ENCODE data around the gene TIMM21. TPM values are rescaled to one million over a fixed set of nuclear protein-coding genes. Genes with fewer than 3 reads are reported as not detected.

Gene TIMM21
- total RNA-seq, 5 donors from 2014 or later (not counting 1 experiment from before 2014, with no cell fraction given): 14.6 to 20.9 (median 18.6) TPM

GRCh38 chr18:74131124-74131523 lies 17.2 kb upstream of the TIMM21 start:
- ATAC-seq (replicated peaks in 1 of 4) (no peak), DNase-seq (no peak)
- H3K4me1 ChIP-seq (ENCODE audit: control insufficient read depth in 1 of 2, extremely low read depth in 1 of 2, insufficient read depth in 2 of 2, low read length in 2 of 2): no peaks in the 10 kb centered on the region
- Mint-ChIP-seq H3K4me3 (no peak overlapping the region), H3K36me3 (no peaks in the 10 kb centered on the region), H3K9me3 (no peaks in the 10 kb centered on the region), H3K27me3 (no peaks in the 10 kb centered on the region), H3K27ac (no peak overlapping the region), H3K4me1 (no peaks in the 10 kb centered on the region)
- 40% methylated on average over 1 of the region's 3 CpGs for WGBS (ENCODE audit: insufficient coverage)
- POLR2A ChIA-PET: no interaction called here
- H3K27me3 ChIP-seq (replicated peaks in 1 of 2; ENCODE audit: control insufficient read depth in 2 of 2, extremely low read depth in 1 of 2, insufficient read depth in 2 of 2, low read length in 1 of 2): no peaks in the 10 kb centered on the region
- H3K9me3 ChIP-seq: no peaks in the 10 kb centered on the region
- H3K36me3 ChIP-seq (ENCODE audit: control insufficient read depth in 2 of 2, extremely low read depth in 1 of 2, insufficient read depth in 1 of 2, low read length in 1 of 2): no peaks in the 10 kb centered on the region
- CTCF ChIA-PET: no interaction called here
- H3K4me3 ChIP-seq (ENCODE audit: control insufficient read depth in 1 of 2, extremely low read depth in 1 of 2, low read length in 1 of 2): no peak overlapping the region
- H3K27ac ChIP-seq (ENCODE audit: low read length): no peak overlapping the region

DNA sequence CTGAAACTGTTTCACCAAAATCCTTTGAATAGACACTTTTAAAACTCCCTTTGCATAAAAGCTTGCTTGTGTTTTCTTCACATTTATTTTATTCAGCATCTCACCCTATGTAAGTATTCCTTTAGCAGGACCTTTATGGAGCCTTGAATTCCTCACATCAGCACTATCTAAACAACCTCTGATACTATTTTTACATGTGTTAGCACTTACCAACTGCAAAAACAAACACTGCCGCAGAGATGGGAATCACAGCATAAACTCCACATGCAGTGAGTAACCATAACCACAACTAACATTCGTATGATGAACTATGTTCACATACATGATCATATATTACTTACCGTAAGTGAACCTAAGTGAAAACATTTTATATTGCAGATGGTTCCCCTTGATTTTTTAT lies 16.1 kb upstream of the TIMM21 start:
- no peak overlapping the region for H3K27ac ChIP-seq (ENCODE audit: low read length)
- H3K4me1 Mint-ChIP-seq: no peaks in the 10 kb centered on the region
- H3K9me3 ChIP-seq: no peaks in the 10 kb centered on the region
- no peak overlapping the region for H3K4me3 ChIP-seq (ENCODE audit: control insufficient read depth in 1 of 2, extremely low read depth in 1 of 2, low read length in 1 of 2)
- DNase-seq: no peak
- 100% methylated on average over 1 of the region's 3 CpGs for WGBS (ENCODE audit: insufficient coverage)
- no peaks in the 10 kb centered on the region for H3K27me3 ChIP-seq (replicated peaks in 1 of 2; ENCODE audit: control insufficient read depth in 2 of 2, extremely low read depth in 1 of 2, insufficient read depth in 2 of 2, low read length in 1 of 2)
- no peaks in the 10 kb centered on the region for H3K36me3 ChIP-seq (ENCODE audit: control insufficient read depth in 2 of 2, extremely low read depth in 1 of 2, insufficient read depth in 1 of 2, low read length in 1 of 2)
- H3K4me3 Mint-ChIP-seq: no peak overlapping the region
- POLR2A ChIA-PET: no interaction called here
- no peak for ATAC-seq (replicated peaks in 1 of 4)
- CTCF ChIA-PET: interaction anchor here in 1 of 2 donors (0.9 kb wide), 1 partner anchor 30 kb away, joined by 3 read pairs; no protein-coding TSS in a partner anchor
- no peak overlapping the region for H3K27ac Mint-ChIP-seq
- H3K36me3 Mint-ChIP-seq: no peaks in the 10 kb centered on the region
- H3K9me3 Mint-ChIP-seq: no peaks in the 10 kb centered on the region
- H3K4me1 ChIP-seq (ENCODE audit: control insufficient read depth in 1 of 2, extremely low read depth in 1 of 2, insufficient read depth in 2 of 2, low read length in 2 of 2): no peaks in the 10 kb centered on the region
- H3K27me3 Mint-ChIP-seq: no peaks in the 10 kb centered on the region

- Histone ChIP-seq H3K4me3 (ENCODE audit: control insufficient read depth in 1 of 2, extremely low read depth in 1 of 2, low read length in 1 of 2) (no peak overlapping the region), H3K27ac (ENCODE audit: low read length) (no peak overlapping the region), H3K4me1 (ENCODE audit: control insufficient read depth in 1 of 2, extremely low read depth in 1 of 2, insufficient read depth in 2 of 2, low read length in 2 of 2) (no peaks in the 10 kb centered on the region), H3K27me3 (replicated peaks in 1 of 2; ENCODE audit: control insufficient read depth in 2 of 2, extremely low read depth in 1 of 2, insufficient read depth in 2 of 2, low read length in 1 of 2) (peaks cover 0 to 3% of the 10 kb centered on the region in 2 experiments), H3K36me3 (ENCODE audit: control insufficient read depth in 2 of 2, extremely low read depth in 1 of 2, insufficient read depth in 1 of 2, low read length in 1 of 2) (no peaks in the 10 kb centered on the region), H3K9me3 (no peaks in the 10 kb centered on the region)
- Mint-ChIP-seq H3K27ac (no peak overlapping the region), H3K4me3 (no peak overlapping the region), H3K27me3 (peaks cover 11 to 14% of the 10 kb centered on the region in 2 donors), H3K36me3 (no peaks in the 10 kb centered on the region), H3K9me3 (no peaks in the 10 kb centered on the region), H3K4me1 (no peaks in the 10 kb centered on the region)
- CTCF ChIA-PET: no interaction called here
- ATAC-seq (replicated peaks in 1 of 4) (no peak), DNase-seq (no peak)
- 81% methylated on average over 12 of the region's 12 CpGs for WGBS (ENCODE audit: insufficient coverage)
- POLR2A ChIA-PET: no interaction called here
These were observed 10.3 kb upstream of the TIMM21 start for GRCh38 chr18:74137920-74138538.

GRCh38 chr18:74139411-74139810 lies 8.9 kb upstream of the TIMM21 start:
- Histone ChIP-seq H3K4me1 (ENCODE audit: control insufficient read depth in 1 of 2, extremely low read depth in 1 of 2, insufficient read depth in 2 of 2, low read length in 2 of 2) (no peaks in the 10 kb centered on the region), H3K27me3 (replicated peaks in 1 of 2; ENCODE audit: control insufficient read depth in 2 of 2, extremely low read depth in 1 of 2, insufficient read depth in 2 of 2, low read length in 1 of 2) (peaks cover 0 to 3% of the 10 kb centered on the region in 2 experiments), H3K27ac (ENCODE audit: low read length) (no peak overlapping the region), H3K36me3 (ENCODE audit: control insufficient read depth in 2 of 2, extremely low read depth in 1 of 2, insufficient read depth in 1 of 2, low read length in 1 of 2) (no peaks in the 10 kb centered on the region), H3K4me3 (ENCODE audit: control insufficient read depth in 1 of 2, extremely low read depth in 1 of 2, low read length in 1 of 2) (no peak overlapping the region), H3K9me3 (no peaks in the 10 kb centered on the region)
- 75% methylated on average over 1 of the region's 2 CpGs for WGBS (ENCODE audit: insufficient coverage)
- CTCF ChIA-PET: interaction anchor here in 1 of 2 donors (0.7 kb wide), 1 partner anchor 56 kb away, joined by 3 read pairs; no protein-coding TSS in a partner anchor
- H3K4me1 Mint-ChIP-seq: no peaks in the 10 kb centered on the region
- ATAC-seq (replicated peaks in 1 of 4): no peak
- POLR2A ChIA-PET: no interaction called here
- H3K4me3 Mint-ChIP-seq: no peak overlapping the region
- H3K36me3 Mint-ChIP-seq: no peaks in the 10 kb centered on the region
- peaks cover 11 to 17% of the 10 kb centered on the region in 2 donors for H3K27me3 Mint-ChIP-seq
- no peak overlapping the region for H3K27ac Mint-ChIP-seq
- DNase-seq: no peak
- no peaks in the 10 kb centered on the region for H3K9me3 Mint-ChIP-seq

DNA sequence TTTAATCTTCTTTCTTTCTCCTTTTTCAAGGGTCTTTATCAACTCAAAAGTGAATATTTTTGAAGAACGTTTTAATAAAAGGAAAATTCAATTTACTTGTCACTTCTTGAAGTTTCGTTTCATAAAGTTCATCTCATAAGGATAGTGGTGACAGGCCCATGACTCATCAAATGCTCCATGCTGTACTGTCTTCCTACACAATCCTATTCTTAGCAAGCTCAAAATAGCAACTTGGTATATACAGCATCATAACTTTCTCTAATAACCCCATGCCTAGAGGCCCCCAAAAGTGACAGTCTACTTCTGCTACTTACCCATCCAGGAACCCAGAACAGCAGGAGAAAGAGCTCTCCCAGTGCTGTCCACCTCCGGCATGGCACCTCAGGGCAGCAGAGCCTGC lies 8.4 kb upstream of the TIMM21 start:
- Mint-ChIP-seq H3K27me3 (peaks cover 11 to 17% of the 10 kb centered on the region in 2 donors), H3K9me3 (no peaks in the 10 kb centered on the region), H3K4me1 (no peaks in the 10 kb centered on the region), H3K4me3 (no peak overlapping the region), H3K36me3 (no peaks in the 10 kb centered on the region), H3K27ac (no peak overlapping the region)
- WGBS (ENCODE audit: insufficient coverage): no CpG with 5 or more reads among the region's 3 CpGs
- DNase-seq (no peak), ATAC-seq (replicated peaks in 1 of 4) (no peak)
- no peaks in the 10 kb centered on the region for H3K9me3 ChIP-seq
- H3K27ac ChIP-seq (ENCODE audit: low read length): no peak overlapping the region
- peaks cover 0 to 3% of the 10 kb centered on the region in 2 experiments for H3K27me3 ChIP-seq (replicated peaks in 1 of 2; ENCODE audit: control insufficient read depth in 2 of 2, extremely low read depth in 1 of 2, insufficient read depth in 2 of 2, low read length in 1 of 2)
- H3K36me3 ChIP-seq (ENCODE audit: control insufficient read depth in 2 of 2, extremely low read depth in 1 of 2, insufficient read depth in 1 of 2, low read length in 1 of 2): no peaks in the 10 kb centered on the region
- no peaks in the 10 kb centered on the region for H3K4me1 ChIP-seq (ENCODE audit: control insufficient read depth in 1 of 2, extremely low read depth in 1 of 2, insufficient read depth in 2 of 2, low read length in 2 of 2)
- POLR2A ChIA-PET: no interaction called here
- no peak overlapping the region for H3K4me3 ChIP-seq (ENCODE audit: control insufficient read depth in 1 of 2, extremely low read depth in 1 of 2, low read length in 1 of 2)
- CTCF ChIA-PET: interaction anchor here in 1 of 2 donors (0.7 kb wide), 1 partner anchor 57 kb away, joined by 3 read pairs; no protein-coding TSS in a partner anchor

DNA sequence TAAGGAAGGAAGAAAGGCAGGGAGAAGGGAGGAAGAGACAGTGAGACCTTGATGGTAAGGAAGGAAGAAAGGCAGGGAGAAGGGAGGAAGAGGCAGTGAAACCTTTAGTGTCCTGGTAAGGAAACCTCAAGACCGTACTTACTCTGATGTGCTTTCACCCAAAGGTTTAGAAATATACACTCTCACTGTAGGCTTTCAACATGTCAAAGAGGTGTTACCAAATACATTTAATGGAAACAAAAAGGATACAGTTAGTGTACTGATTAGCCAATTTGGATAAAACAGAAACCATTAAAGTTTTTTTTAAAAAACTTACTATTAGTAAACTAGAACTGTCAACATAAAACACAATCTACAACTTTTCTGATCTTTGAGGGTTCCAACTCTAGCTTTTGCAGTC lies 7.7 kb upstream of the TIMM21 start:
- WGBS (ENCODE audit: insufficient coverage): no CpG with 5 or more reads among the region's 1 CpG
- H3K4me1 ChIP-seq (ENCODE audit: control insufficient read depth in 1 of 2, extremely low read depth in 1 of 2, insufficient read depth in 2 of 2, low read length in 2 of 2): no peaks in the 10 kb centered on the region
- H3K36me3 Mint-ChIP-seq: no peaks in the 10 kb centered on the region
- no peaks in the 10 kb centered on the region for H3K9me3 Mint-ChIP-seq
- ChIA-PET CTCF (no interaction called here), POLR2A (no interaction called here)
- no peaks in the 10 kb centered on the region for H3K4me1 Mint-ChIP-seq
- no peak overlapping the region for H3K4me3 Mint-ChIP-seq
- DNase-seq: no peak
- peaks cover 11 to 17% of the 10 kb centered on the region in 2 donors for H3K27me3 Mint-ChIP-seq
- H3K36me3 ChIP-seq (ENCODE audit: control insufficient read depth in 2 of 2, extremely low read depth in 1 of 2, insufficient read depth in 1 of 2, low read length in 1 of 2): no peaks in the 10 kb centered on the region
- ATAC-seq (replicated peaks in 1 of 4): no peak
- peaks cover 0 to 3% of the 10 kb centered on the region in 2 experiments for H3K27me3 ChIP-seq (replicated peaks in 1 of 2; ENCODE audit: control insufficient read depth in 2 of 2, extremely low read depth in 1 of 2, insufficient read depth in 2 of 2, low read length in 1 of 2)
- no peak overlapping the region for H3K27ac ChIP-seq (ENCODE audit: low read length)
- no peak overlapping the region for H3K27ac Mint-ChIP-seq
- no peak overlapping the region for H3K4me3 ChIP-seq (ENCODE audit: control insufficient read depth in 1 of 2, extremely low read depth in 1 of 2, low read length in 1 of 2)
- no peaks in the 10 kb centered on the region for H3K9me3 ChIP-seq

Measured in T-cell (primary cell).